Right ventricle myocardium inferior (tissue), 1 donor: ENCODE results near the gene CHCHD5. TPM values are rescaled to one million over a fixed set of nuclear protein-coding genes. Genes with fewer than 3 reads are reported as not detected.
"Not testable (repeated sequence)": the region's sequence is repeated elsewhere in the genome, so short reads cannot be mapped to it uniquely, and the experiment has no call there.

Experiments used
- ATAC-seq: fragments of 200-7000 bp; cut with Tn5 transposase; one replicate; pipeline ENCODE4 v1.9.1; 2020; ENCODE audit warnings: mild to moderate bottlenecking, moderate library complexity
- DNase-seq: peaks from one replicate; pipeline ENCODE4 v3.0.0; 2021; ENCODE audit errors: missing footprints
- intact Hi-C: fragments of 100-400 bp; cut with DNase I; formaldehyde crosslinking; loops from one replicate; pipeline ENCODE4 v1.11.0; 2022
- total RNA-seq: library from RNA; stranded (reverse); fragmentation: NEBNext Ultra II Directional; extraction: Animal tissue kit (Norgen Biotek cat#: 25700); gene quantifications from one replicate; pipeline ENCODE4 v1.2.1, GENCODE V29; 2021
- donor health status: DM: no; HTN: yes; CAD: no; lungs with severe emphysema.

Gene CHCHD5
- total RNA-seq, 1 donor from 2014 or later: 20.8 TPM

DNA sequence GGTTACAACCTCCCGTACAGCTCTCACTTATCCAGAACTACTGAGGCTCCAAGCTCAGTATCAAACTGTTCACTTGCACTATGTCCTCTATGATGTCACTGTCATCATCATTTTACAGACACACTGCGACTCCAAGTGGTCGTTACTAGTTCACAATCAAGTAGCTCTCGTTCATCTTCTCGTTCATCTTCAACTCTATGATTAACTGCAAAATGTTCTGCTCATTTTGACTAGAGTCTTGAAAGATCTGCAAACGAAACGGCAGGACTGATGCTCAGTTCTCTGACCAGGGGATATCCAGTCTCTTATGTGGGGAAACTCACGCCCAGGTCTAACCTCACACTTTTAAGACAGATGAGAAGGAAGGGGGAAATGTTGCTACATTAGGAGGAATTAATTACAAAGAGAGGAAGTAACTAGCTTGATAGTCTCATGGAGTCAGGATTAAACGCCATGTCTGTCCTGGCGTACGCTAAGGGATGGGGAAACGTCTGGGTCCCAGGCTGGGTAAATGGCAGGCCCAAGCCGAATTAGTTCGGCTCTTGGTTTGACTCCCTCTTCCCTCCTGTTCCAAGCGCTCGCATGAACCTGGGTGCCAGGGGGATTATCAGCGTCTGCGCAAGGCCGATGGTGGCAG, 794 bp upstream of the CHCHD5 start:
- ATAC-seq: peak; percentile 0
- intact Hi-C loops: loop anchor here (1.0 to 10.0 kb wide), 5 partner anchors 61 to 686 kb away; partner anchors contain the start of genes MERTK, TTL and ZC3H8
- no peak for DNase-seq

- ATAC-seq: peak; percentile 0
- no peak for DNase-seq
- intact Hi-C loops: loop anchor here (1.0 to 10.0 kb wide), 5 partner anchors 59 to 688 kb away; partner anchors contain the start of genes MERTK, TTL and ZC3H8
These were observed 462 bp downstream of the CHCHD5 start for GRCh38 chr2:112584891-112585250.

- ATAC-seq: no peak
- intact Hi-C loops: loop anchor here (10.0 kb wide), 1 partner anchor 331 kb away; the partner anchor contains the start of gene ZC3H8
- no peak for DNase-seq
These were observed 991 bp downstream of the CHCHD5 start for GRCh38 chr2:112585400-112585799.

GRCh38 chr2:112585873-112586464, 1.6 kb downstream of the CHCHD5 start:
- DNase-seq: no peak
- no peak for ATAC-seq
- intact Hi-C loops: loop anchor here (10.0 kb wide), 1 partner anchor 331 kb away; the partner anchor contains the start of gene ZC3H8

DNA sequence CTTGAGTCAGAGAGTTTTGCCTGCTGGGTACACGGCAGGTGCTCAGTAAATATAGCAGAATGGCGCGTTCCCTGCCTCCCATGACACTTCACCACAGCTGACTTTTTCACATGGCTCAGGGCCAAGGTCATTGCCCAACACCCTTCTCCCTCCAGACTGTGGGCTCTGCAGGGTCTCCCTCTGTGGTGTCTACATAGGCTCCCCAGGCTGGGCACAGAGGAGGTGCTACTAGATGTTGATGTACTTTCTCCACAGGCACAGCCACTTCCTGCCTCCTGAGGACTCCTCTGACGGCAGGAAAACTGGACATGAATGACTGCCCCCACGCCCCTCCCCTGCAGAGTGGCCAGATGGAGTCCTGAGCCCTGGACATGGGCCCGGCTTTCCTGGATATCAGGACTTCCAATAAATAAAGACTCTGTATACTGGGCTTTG, 4.2 kb downstream of the CHCHD5 start:
- no peak for ATAC-seq
- intact Hi-C loops: loop anchor here (10.0 kb wide), 1 partner anchor 334 kb away; the partner anchor contains the start of gene ZC3H8
- DNase-seq: no peak

DNA sequence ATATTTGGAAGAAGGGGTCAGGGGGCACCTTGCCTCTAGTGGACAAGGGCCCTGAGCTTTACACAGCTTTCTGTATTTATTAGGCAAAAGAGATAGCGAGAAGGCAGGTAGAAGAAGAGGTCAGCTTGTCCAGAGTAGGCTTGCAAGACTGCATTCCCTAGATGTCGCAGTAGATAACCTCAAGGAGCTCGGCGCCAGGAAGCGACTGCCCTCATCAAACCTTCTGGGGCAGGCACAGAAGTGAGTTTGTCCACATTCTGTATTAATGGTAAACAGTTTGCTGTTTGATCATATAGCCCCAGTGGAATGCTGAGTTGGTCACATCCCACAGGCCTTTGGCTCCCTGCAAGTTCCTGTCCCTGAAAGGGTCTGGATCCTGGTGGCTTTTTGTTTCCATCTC, 7.0 kb downstream of the CHCHD5 start:
- ATAC-seq (no peak), DNase-seq (no peak)
- intact Hi-C loops: no loop called here

GRCh38 chr2:112593736-112594135, 9.3 kb downstream of the CHCHD5 start:
- intact Hi-C loops: no loop called here
- DNase-seq (no peak), ATAC-seq (no peak)

GRCh38 chr2:112597537-112598322, 13.3 kb downstream of the CHCHD5 start:
- intact Hi-C loops: no loop called here
- no peak for ATAC-seq
- DNase-seq: no peak

DNA sequence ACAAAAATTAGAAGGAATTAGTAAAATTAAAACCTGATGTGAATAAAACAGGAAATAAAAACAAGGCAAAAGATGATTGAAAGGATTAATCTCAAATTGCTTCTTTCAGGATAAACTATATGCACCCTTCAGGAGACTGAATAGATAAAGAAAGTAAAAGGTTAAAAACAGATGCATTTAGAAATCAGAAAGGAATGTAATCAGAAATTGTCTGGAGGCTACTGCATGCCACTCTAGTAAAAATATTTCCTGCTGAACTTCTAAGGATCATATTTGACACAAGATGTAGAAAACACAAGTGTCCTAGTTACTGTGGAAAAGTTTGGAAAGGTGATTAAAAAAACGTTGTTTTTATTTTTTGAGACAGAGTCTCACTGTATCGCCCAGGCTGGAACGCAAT, 16.2 kb downstream of the CHCHD5 start:
- ATAC-seq: no peak
- no peak for DNase-seq
- intact Hi-C loops: loop anchor here (1.0 kb wide), 2 partner anchors 43 to 126 kb away; no protein-coding TSS in a partner anchor

- intact Hi-C loops: no loop called here
- DNase-seq (no peak), ATAC-seq (no peak)
These were observed 17.3 kb downstream of the CHCHD5 start for GRCh38 chr2:112601754-112602153.

GRCh38 chr2:112602917-112603316, 18.5 kb downstream of the CHCHD5 start:
- intact Hi-C loops: no loop called here
- no peak for DNase-seq
- ATAC-seq: no peak

DNA sequence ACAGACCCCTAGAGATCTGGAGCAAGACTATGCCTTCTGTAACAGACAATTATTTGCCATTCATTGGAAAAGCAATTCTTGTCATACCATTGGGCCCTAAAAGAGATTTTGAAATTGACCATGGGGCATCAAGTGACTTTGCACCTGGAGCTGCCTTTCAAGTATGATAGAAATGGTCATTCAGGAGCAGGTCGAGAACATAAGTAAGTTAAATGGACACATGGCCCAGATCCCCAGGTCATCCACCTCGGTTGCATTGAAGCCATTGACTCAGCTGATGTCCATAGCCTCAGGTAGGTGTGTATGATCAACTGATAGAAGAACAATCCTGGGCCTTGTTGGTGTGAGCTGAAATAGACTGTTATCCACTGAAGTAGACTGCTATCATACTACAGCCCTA, 19.3 kb downstream of the CHCHD5 start:
- DNase-seq (no peak), ATAC-seq (no peak)
- intact Hi-C loops: no loop called here

GRCh38 chr2:112604952-112605351, 20.5 kb downstream of the CHCHD5 start:
- ATAC-seq (no peak), DNase-seq (no peak)
- intact Hi-C loops: no loop called here

GRCh38 chr2:112605926-112606325, 21.5 kb downstream of the CHCHD5 start:
- intact Hi-C loops: no loop called here
- DNase-seq (no peak), ATAC-seq (no peak)

- no peak for DNase-seq
- no peak for ATAC-seq
- intact Hi-C loops: no loop called here
These were observed 22.1 kb downstream of the CHCHD5 start for GRCh38 chr2:112606547-112606946.

GRCh38 chr2:112607680-112608438, 23.4 kb downstream of the CHCHD5 start:
- ATAC-seq (no peak), DNase-seq (no peak)
- intact Hi-C loops: no loop called here

DNA sequence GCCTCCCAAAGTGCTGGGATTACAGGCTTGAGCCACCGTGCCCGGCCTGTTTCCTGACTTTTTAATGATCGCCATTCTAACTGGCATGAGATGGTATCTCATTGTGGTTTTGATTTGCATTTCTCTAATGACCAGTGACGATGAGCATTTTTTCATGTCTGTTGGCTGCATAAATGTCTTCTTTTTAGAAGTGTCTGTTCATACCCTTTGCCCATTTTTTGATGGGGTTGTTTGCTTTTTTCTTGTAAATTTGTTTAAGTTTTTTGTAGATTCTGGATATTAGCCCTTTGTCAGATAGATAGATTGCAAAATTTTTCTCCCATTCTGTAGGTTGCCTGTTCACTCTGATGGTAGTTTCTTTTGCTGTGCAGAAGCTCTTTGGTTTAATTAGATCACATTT, 24.9 kb downstream of the CHCHD5 start:
- DNase-seq, intact Hi-C loops, ATAC-seq: not testable (repeated sequence)

- intact Hi-C loops, ATAC-seq: not testable (repeated sequence)
These were observed 27.9 kb downstream of the CHCHD5 start for GRCh38 chr2:112612283-112612682.

More at GRCh38 chr2:112612283-112612682, 27.9 kb downstream of the CHCHD5 start:
- not testable (repeated sequence) for DNase-seq
